ENCODE data around the gene FLOT2. TPM values are rescaled to one million over a fixed set of nuclear protein-coding genes. Genes with fewer than 3 reads are reported as not detected.
"Not testable (repeated sequence)": the region's sequence is repeated elsewhere in the genome, so short reads cannot be mapped to it uniquely, and the experiment has no call there.

FLOT2 gene
- total RNA-seq, 1 donor from 2014 or later: 84.0 TPM

GRCh38 chr17:28906276-28906675, 8.7 kb upstream of the FLOT2 start:
- no peaks in the 10 kb centered on the region for H3K4me1 ChIP-seq
- no peak overlapping the region for H3K4me3 Mint-ChIP-seq
- peaks cover 13% of the 10 kb centered on the region for H3K4me1 Mint-ChIP-seq
- H3K9ac ChIP-seq: no peak overlapping the region
- H3K27me3 Mint-ChIP-seq (ENCODE audit: insufficient read depth, low read depth): peaks cover 10% of the 10 kb centered on the region
- peaks cover 28% of the 10 kb centered on the region for H3K36me3 Mint-ChIP-seq
- TF ChIP-seq EZH2phosphoT487 (IDR thresholded peaks at IDR 0.05) (no peak), EZH2 (IDR thresholded peaks at IDR 0.05) (no peak), CTCF (IDR thresholded peaks at IDR 0.05) (no peak)
- H3K4me3 ChIP-seq: no peak overlapping the region
- peaks cover 6% of the 10 kb centered on the region for H3K36me3 ChIP-seq
- no peak for DNase-seq (ENCODE audit: low spot score)
- H3K4me2 ChIP-seq: no peak overlapping the region
- no peaks in the 10 kb centered on the region for H3K27me3 ChIP-seq
- peaks cover 53% of the 10 kb centered on the region for H3F3A ChIP-seq (ENCODE audit: low read depth)
- H4K20me1 ChIP-seq (ENCODE audit: low read depth): peaks cover 9% of the 10 kb centered on the region
- H3K79me2 ChIP-seq (ENCODE audit: low read depth): peaks cover 8% of the 10 kb centered on the region
- no peak overlapping the region for H2AFZ ChIP-seq (replicated peaks)
- H3K9me3 ChIP-seq (ENCODE audit: low read depth): no peaks in the 10 kb centered on the region
- no peak overlapping the region for H3K27ac Mint-ChIP-seq
- H3K9me3 Mint-ChIP-seq: no peaks in the 10 kb centered on the region
- no peak overlapping the region for H3K27ac ChIP-seq

- Histone ChIP-seq H3K4me2 (no peak overlapping the region), H2AFZ (replicated peaks) (no peak overlapping the region), H3K4me1 (no peaks in the 10 kb centered on the region)
Measured at GRCh38 chr17:28904800-28905199, 7.3 kb upstream of the FLOT2 start.

GRCh38 chr17:28903546-28903841, 6.0 kb upstream of the FLOT2 start:
- H3K4me1 Mint-ChIP-seq: peaks cover 20% of the 10 kb centered on the region
- peak overlapping the region; percentile 86 for H3K4me3 Mint-ChIP-seq
- H3K9ac ChIP-seq; H3K4me2 ChIP-seq; DNase-seq (ENCODE audit: low spot score); H3K27me3 ChIP-seq; H3K4me3 ChIP-seq; H2AFZ ChIP-seq (replicated peaks); H3K27me3 Mint-ChIP-seq (ENCODE audit: insufficient read depth, low read depth); H3K36me3 ChIP-seq; H3K27ac ChIP-seq; H3K4me1 ChIP-seq; H3K9me3 ChIP-seq (ENCODE audit: low read depth); H4K20me1 ChIP-seq (ENCODE audit: low read depth); H3K9me3 Mint-ChIP-seq: not testable (repeated sequence)
- peaks cover 65% of the 10 kb centered on the region for H3F3A ChIP-seq (ENCODE audit: low read depth)
- peaks cover 11% of the 10 kb centered on the region for H3K79me2 ChIP-seq (ENCODE audit: low read depth)
- peaks cover 29% of the 10 kb centered on the region for H3K36me3 Mint-ChIP-seq
- peak overlapping the region; percentile 16 for H3K27ac Mint-ChIP-seq

More at GRCh38 chr17:28904800-28905199, 7.3 kb upstream of the FLOT2 start:
- TF ChIP-seq CTCF (IDR thresholded peaks at IDR 0.05) (no peak), EZH2phosphoT487 (IDR thresholded peaks at IDR 0.05) (no peak), EZH2 (IDR thresholded peaks at IDR 0.05) (no peak)
- Histone ChIP-seq H3K79me2 (ENCODE audit: low read depth) (peaks cover 11% of the 10 kb centered on the region), H3K27ac (no peak overlapping the region), H3K36me3 (peaks cover 2% of the 10 kb centered on the region), H3K9me3 (ENCODE audit: low read depth) (no peaks in the 10 kb centered on the region), H4K20me1 (ENCODE audit: low read depth) (peaks cover 6% of the 10 kb centered on the region), H3K4me3 (no peak overlapping the region), H3K27me3 (no peaks in the 10 kb centered on the region), H3K9ac (no peak overlapping the region), H3F3A (ENCODE audit: low read depth) (peaks cover 53% of the 10 kb centered on the region)
- no peak for DNase-seq (ENCODE audit: low spot score)
- Mint-ChIP-seq H3K27me3 (ENCODE audit: insufficient read depth, low read depth) (peaks cover 10% of the 10 kb centered on the region), H3K27ac (no peak overlapping the region), H3K9me3 (no peaks in the 10 kb centered on the region), H3K36me3 (peaks cover 28% of the 10 kb centered on the region), H3K4me3 (no peak overlapping the region), H3K4me1 (peaks cover 20% of the 10 kb centered on the region)

- Histone ChIP-seq H3K36me3 (no peaks in the 10 kb centered on the region), H3K9me3 (ENCODE audit: low read depth) (no peaks in the 10 kb centered on the region), H2AFZ (replicated peaks) (peak within 1 kb of the TSS; percentile 95), H3K27ac (peak within 1 kb of the TSS; percentile 54), H3K4me1 (peaks cover under 1% of the 10 kb centered on the region), H3K27me3 (no peaks in the 10 kb centered on the region), H3K9ac (peak within 1 kb of the TSS; percentile 62), H3K4me2 (peak within 1 kb of the TSS; percentile 86), H3K4me3 (peak within 1 kb of the TSS; percentile 97), H4K20me1 (ENCODE audit: low read depth) (peaks cover 6% of the 10 kb centered on the region), H3F3A (ENCODE audit: low read depth) (peaks cover 70% of the 10 kb centered on the region), H3K79me2 (ENCODE audit: low read depth) (peaks cover 11% of the 10 kb centered on the region)
- peak within 1 kb of the TSS; percentile 86 for H3K4me3 Mint-ChIP-seq
- TF ChIP-seq EZH2 (IDR thresholded peaks at IDR 0.05) (no peak), CTCF (IDR thresholded peaks at IDR 0.05) (peak; percentile 90)
- H3K4me1 Mint-ChIP-seq: peaks cover 22% of the 10 kb centered on the region
- DNase-seq (ENCODE audit: low spot score): peak; percentile 97
- H3K9me3 Mint-ChIP-seq: no peaks in the 10 kb centered on the region
- peaks cover 28% of the 10 kb centered on the region for H3K36me3 Mint-ChIP-seq
- H3K27me3 Mint-ChIP-seq (ENCODE audit: insufficient read depth, low read depth): peaks cover 10% of the 10 kb centered on the region
- peak within 1 kb of the TSS; percentile 16 for H3K27ac Mint-ChIP-seq
Measured at GRCh38 chr17:28902819-28903545, 5.4 kb upstream of the FLOT2 start, which contains the start of gene DHRS13. Gene DHRS13, minus strand, starts transcription at chr17:28903079. Its CDS starts 135 bp downstream, at chr17:28902944.

All from neural progenitor cell (in vitro differentiated cells).